Cardiac muscle cell (in vitro differentiated cells and primary cell): ENCODE data around the gene FBXO22. TPM values are rescaled to one million over a fixed set of nuclear protein-coding genes. Genes with fewer than 3 reads are reported as not detected.
A peak's percentile ranks its signal among the peaks of the same experiment; 100 is the strongest.

Source experiments
- DNase-seq, 2 donors: peaks; one replicate each; pipeline versions ENCODE4 v3.0.0 to v3.0.0-alpha.2; 2010 to 2017; ENCODE audit warnings: low read depth in 1 of 2, low spot score in 1 of 2
- H3K27ac ChIP-seq: fragments of 200-600 bp; sonication (generic); 2 replicates; pipeline ENCODE4 v1.5.1; 2016
- H3K27me3 ChIP-seq: fragments of 200-600 bp; sonication (generic); 2 replicates; pipeline ENCODE4 v1.6.0; 2016; ENCODE audit warnings: control low read depth
- H3K36me3 ChIP-seq: fragments of 200-600 bp; sonication (generic); 2 replicates; pipeline ENCODE4 v1.5.1; 2016; ENCODE audit warnings: control low read depth
- H3K4me1 ChIP-seq: fragments of 200-600 bp; sonication (generic); 2 replicates; pipeline ENCODE4 v1.8.1; 2017; ENCODE audit warnings: low read depth, mild to moderate bottlenecking, mixed run types
- H3K4me3 ChIP-seq: fragments of 200-600 bp; sonication (generic); 2 replicates; pipeline ENCODE4 v1.5.1; 2016; ENCODE audit warnings: mild to moderate bottlenecking
- H3K9me3 ChIP-seq: fragments of 200-600 bp; sonication (generic); 2 replicates; pipeline ENCODE4 v1.5.1; 2017; ENCODE audit warnings: low read depth, mild to moderate bottlenecking, control low read depth
- CTCF ChIP-seq: IDR thresholded peaks from 2 replicates; pipeline ENCODE4 v1.5.1; 2012; ENCODE audit warnings: low read depth, mild to moderate bottlenecking, low read length
- polyA plus RNA-seq: library from polyadenylated mRNA; unstranded; fragments of >200 nt; fragmentation: Nextera tagmentation; extraction: Ambion mirVana; gene quantifications from 2 replicates; pipeline ENCODE4 v1.2.1, GENCODE V29; 2016
- total RNA-seq: library from RNA; depleted of rRNA; stranded (reverse); fragments of >200 nt; gene quantifications from 2 replicates; pipeline ENCODE4 v1.2.3, GENCODE V29; 2016

The FBXO22 gene
- total and polyA plus RNA-seq, 2 experiments from 2014 or later: 35.7 to 50.9 TPM

- Histone ChIP-seq H3K27me3 (no peaks in the 10 kb centered on the region), H3K36me3 (no peaks in the 10 kb centered on the region), H3K4me3 (no peak overlapping the region), H3K9me3 (no peaks in the 10 kb centered on the region), H3K27ac (no peak overlapping the region), H3K4me1 (no peaks in the 10 kb centered on the region)
- no peak for DNase-seq
- no peak for TF ChIP-seq CTCF
These were observed 40.1 kb downstream of the FBXO22 start for GRCh38 chr15:75943713-75944215.

GRCh38 chr15:75945953-75946352 is 42.3 kb downstream of the FBXO22 start:
- TF ChIP-seq CTCF: no peak
- no peak overlapping the region for H3K4me3 ChIP-seq
- H3K27ac ChIP-seq: no peak overlapping the region
- H3K4me1 ChIP-seq: no peaks in the 10 kb centered on the region
- H3K36me3 ChIP-seq: no peaks in the 10 kb centered on the region
- no peaks in the 10 kb centered on the region for H3K27me3 ChIP-seq
- no peaks in the 10 kb centered on the region for H3K9me3 ChIP-seq
- DNase-seq: peak in 1 of 2 donors; percentile 65

- TF ChIP-seq CTCF: no peak
- no peak overlapping the region for H3K4me3 ChIP-seq
- H3K27me3 ChIP-seq: no peaks in the 10 kb centered on the region
- peak in 1 of 2 donors; percentile 45 for DNase-seq
- H3K36me3 ChIP-seq: no peaks in the 10 kb centered on the region
- H3K27ac ChIP-seq: no peak overlapping the region
- no peaks in the 10 kb centered on the region for H3K4me1 ChIP-seq
- no peaks in the 10 kb centered on the region for H3K9me3 ChIP-seq
These were observed 43.4 kb downstream of the FBXO22 start for GRCh38 chr15:75947092-75947491.

- no peaks in the 10 kb centered on the region for H3K4me1 ChIP-seq
- no peaks in the 10 kb centered on the region for H3K36me3 ChIP-seq
- no peak overlapping the region for H3K27ac ChIP-seq
- H3K4me3 ChIP-seq: no peak overlapping the region
- no peaks in the 10 kb centered on the region for H3K27me3 ChIP-seq
- no peak for TF ChIP-seq CTCF
- DNase-seq: no peak
- H3K9me3 ChIP-seq: no peaks in the 10 kb centered on the region
These were observed 45.2 kb downstream of the FBXO22 start for GRCh38 chr15:75948761-75949296.

GRCh38 chr15:75952525-75952924 is 48.8 kb downstream of the FBXO22 start:
- TF ChIP-seq CTCF: no peak
- H3K9me3 ChIP-seq: no peaks in the 10 kb centered on the region
- H3K36me3 ChIP-seq: no peaks in the 10 kb centered on the region
- no peaks in the 10 kb centered on the region for H3K4me1 ChIP-seq
- DNase-seq: no peak
- no peak overlapping the region for H3K4me3 ChIP-seq
- no peak overlapping the region for H3K27ac ChIP-seq
- no peaks in the 10 kb centered on the region for H3K27me3 ChIP-seq
